GM20000 (cell line): ENCODE measurements around the gene CPA2.

ENCODE experiments used
- DNase-seq: peaks from one replicate; pipeline ENCODE4 v3.0.0; 2012; ENCODE audit warnings: low spot score
- CTCF ChIP-seq: IDR thresholded peaks from 2 replicates; pipeline ENCODE4 v1.5.1; 2012; ENCODE audit warnings: mild to moderate bottlenecking, control low read depth; ENCODE audit errors: extremely low read depth, missing control alignments

The CPA2 gene

GRCh38 chr7:130322615-130323014 is 56.0 kb downstream of the CPA2 start:
- no peak for TF ChIP-seq CTCF
- no peak for DNase-seq

GRCh38 chr7:130324306-130324943 is 57.8 kb downstream of the CPA2 start:
- DNase-seq: no peak
- TF ChIP-seq CTCF: no peak

GRCh38 chr7:130329681-130330080 is 63.0 kb downstream of the CPA2 start:
- no peak for TF ChIP-seq CTCF
- DNase-seq: no peak

- TF ChIP-seq CTCF: no peak
- no peak for DNase-seq
Measured at GRCh38 chr7:130332259-130333053, 65.8 kb downstream of the CPA2 start.

GRCh38 chr7:130333832-130334231 is 67.2 kb downstream of the CPA2 start:
- DNase-seq: no peak
- TF ChIP-seq CTCF: no peak

GRCh38 chr7:130334274-130334673 is 67.6 kb downstream of the CPA2 start:
- TF ChIP-seq CTCF: no peak
- no peak for DNase-seq

GRCh38 chr7:130337410-130337971 is 70.8 kb downstream of the CPA2 start:
- TF ChIP-seq CTCF: no peak
- no peak for DNase-seq
